K562 (cell line): ENCODE data around the gene CTSW. TPM values are rescaled to one million over a fixed set of nuclear protein-coding genes. Genes with fewer than 3 reads are reported as not detected.

Experiments used
- CBX5 ChIP-seq: IDR thresholded peaks from 2 replicates; pipeline ENCODE4 v1.6.1; 2014; ENCODE audit warnings: low read depth, borderline replicate concordance
- CCNT2 ChIP-seq: IDR thresholded peaks from 2 replicates; pipeline ENCODE4 v1.6.1; 2011; ENCODE audit warnings: borderline replicate concordance, low read depth, mild to moderate bottlenecking, moderate library complexity, mixed read lengths, low read length; ENCODE audit not compliant: insufficient read length; ENCODE audit errors: extremely low read depth
- CEBPB ChIP-seq: fragments of 450-650 bp; IDR thresholded peaks from 2 replicates; pipeline ENCODE4 v1.6.1; 2016; ENCODE audit warnings: missing genetic modification characterization, missing compliant biosample characterization
- CHD2 ChIP-seq: IDR thresholded peaks from 2 replicates; pipeline ENCODE4 v1.6.1; 2011; ENCODE audit warnings: low read depth, low read length
- CLOCK ChIP-seq: fragments of 250-450 bp; sonication (Bioruptor Pico); IDR thresholded peaks from 2 replicates; pipeline ENCODE4 v1.4.0; 2020; ENCODE audit warnings: mild to moderate bottlenecking, moderate library complexity, borderline replicate concordance
- DMBX1 ChIP-seq: fragments of 250-450 bp; sonication (Bioruptor Pico); IDR thresholded peaks from 2 replicates; pipeline ENCODE4 v1.8.0; 2022; ENCODE audit warnings: inconsistent platforms, mild to moderate bottlenecking, moderate library complexity, borderline replicate concordance
- E2F8 ChIP-seq: fragments of 450-650 bp; IDR thresholded peaks from 2 replicates; pipeline ENCODE4 v1.7.1; 2018; ENCODE audit warnings: mild to moderate bottlenecking, low read depth; ENCODE audit not compliant: partially characterized antibody
- HEY1 ChIP-seq: fragments of 250-450 bp; sonication (Bioruptor Pico); IDR thresholded peaks from 2 replicates; pipeline ENCODE4 v1.5.0; 2020; ENCODE audit warnings: mild to moderate bottlenecking, moderate library complexity, borderline replicate concordance
- HMG20A ChIP-seq: fragments of 450-650 bp; formaldehyde crosslinking; conservative IDR thresholded peaks from 2 replicates; pipeline ENCODE4 v1.4.0; 2020; ENCODE audit warnings: mild to moderate bottlenecking, mixed read lengths
- NCOA1 ChIP-seq: fragments of 450-650 bp; IDR thresholded peaks from 2 replicates; pipeline ENCODE4 v1.6.1; 2016; ENCODE audit warnings: low read depth
- NFE2 ChIP-seq: IDR thresholded peaks from 2 replicates; pipeline ENCODE4 v1.6.1; 2014; ENCODE audit warnings: antibody characterized with exemption, low read depth
- PRDM10 ChIP-seq: fragments of 450-650 bp; IDR thresholded peaks from 2 replicates; pipeline ENCODE4 v1.6.1; 2018; ENCODE audit not compliant: partially characterized antibody
- SREBF2 ChIP-seq: sonication (generic); formaldehyde crosslinking; IDR thresholded peaks from 2 replicates; pipeline ENCODE4 v1.4.0; 2020; ENCODE audit warnings: mild to moderate bottlenecking, missing genetic modification reagents
- ZBTB17 ChIP-seq: fragments of 450-650 bp; formaldehyde crosslinking; IDR thresholded peaks from 2 replicates; pipeline ENCODE4 v1.4.0; 2020; ENCODE audit warnings: mild to moderate bottlenecking
- ZBTB9 ChIP-seq: fragments of 450-650 bp; formaldehyde crosslinking; IDR thresholded peaks from 2 replicates; pipeline ENCODE4 v1.4.0; 2020; ENCODE audit warnings: mild to moderate bottlenecking, moderate library complexity
- ZFP1 ChIP-seq: fragments of 450-650 bp; formaldehyde crosslinking; IDR thresholded peaks from 2 replicates; pipeline ENCODE4 v1.4.0; 2020; ENCODE audit warnings: mild to moderate bottlenecking, mixed read lengths
- ZNF146 ChIP-seq: IDR thresholded peaks from one replicate; pipeline ENCODE4 v1.6.1; 2018; ENCODE audit warnings: missing compliant biosample characterization; ENCODE audit not compliant: unreplicated experiment
- ZNF444 ChIP-seq: fragments of 250-450 bp; sonication (Bioruptor Pico); IDR thresholded peaks from 2 replicates; pipeline ENCODE4 v1.4.0; 2020; ENCODE audit warnings: mild to moderate bottlenecking, moderate library complexity
- ZNF586 ChIP-seq: fragments of 450-650 bp; formaldehyde crosslinking; conservative IDR thresholded peaks from 2 replicates; pipeline ENCODE4 v1.4.0; 2020; ENCODE audit warnings: mild to moderate bottlenecking, moderate library complexity
- polyA plus RNA-seq, 8 experiments: library from polyadenylated mRNA; depleted of rRNA in 4 of 8; stranded (reverse) in 5 of 8; unstranded in 3 of 8; fragments of >200 nt; fragmentation: Nextera tagmentation in 2 of 8; fragmentation: Illumina TruSeq in 1 of 8; extraction: Ambion mirVana in 2 of 8; extraction: Trizol in 1 of 8; gene quantifications; 2 replicates each; pipeline versions ENCODE4 v1.2.1 to v1.2.3, GENCODE V29; 2011 to 2014; ENCODE audit warnings: inconsistent platforms in 1 of 8, missing spikeins in 1 of 8
- total RNA-seq, 7 experiments: library from RNA; depleted of rRNA in 6 of 7; stranded (reverse); fragments of >200 nt in 6 of 7; fragmentation: Illumina TruSeq in 2 of 7; extraction: Trizol in 2 of 7; gene quantifications; 2 replicates each; pipeline versions ENCODE4 v1.2.1 to v1.2.3, GENCODE V29; 2011 to 2021; ENCODE audit warnings: low replicate concordance in 1 of 7

The CTSW gene
- total and polyA plus RNA-seq, 9 of the 15 experiments (the other 6 are each of a cell fraction or from before 2014, with no cell fraction given), result 0.04 TPM; not detected in 8

- TF ChIP-seq ZBTB9 (CRISPR knock-in tag) (peak; percentile 48; the same call in 1 of the 2 replicates), CLOCK (no peak), CHD2 (peak; percentile 35; the same call in 1 of the 2 replicates), CBX5 (peak; percentile 39; the same call in 1 of the 2 replicates), ZNF444 (CRISPR knock-in tag) (no peak), DMBX1 (CRISPR knock-in tag) (peak; percentile 49; the same call in 1 of the 2 replicates), HMG20A (CRISPR knock-in tag) (no peak), CCNT2 (peak; percentile 96), NFE2 (peak; percentile 40; the same call in 1 of the 2 replicates), HEY1 (CRISPR knock-in tag) (no peak), ZNF146 (CRISPR knock-in tag) (no peak), PRDM10 (peak; percentile 89), ZFP1 (CRISPR knock-in tag) (no peak), SREBF2 (no peak), E2F8 (peak; percentile 46), NCOA1 (no peak), CEBPB (tag) (no peak), ZBTB17 (CRISPR knock-in tag) (peak; percentile 88), ZNF586 (CRISPR knock-in tag) (no peak)
Measured at GRCh38 chr11:65919141-65919572, 39.5 kb downstream of the CTSW start, which contains the start of gene DRAP1 (continued).
